HG03571 (cell line): ENCODE results near the gene PLCB1.
"Not testable (repeated sequence)": the region's sequence is repeated elsewhere in the genome, so short reads cannot be mapped to it uniquely, and the experiment has no call there.

ENCODE experiments used
- ATAC-seq: cut with Tn5 transposase; IDR thresholded peaks from one replicate; pipeline ENCODE4 v1.9.1; 2021; ENCODE audit not compliant: unreplicated experiment

PLCB1 gene

GRCh38 chr20:8432435-8433148 lies 300.5 kb downstream of the PLCB1 start:
- ATAC-seq, result no peak

DNA sequence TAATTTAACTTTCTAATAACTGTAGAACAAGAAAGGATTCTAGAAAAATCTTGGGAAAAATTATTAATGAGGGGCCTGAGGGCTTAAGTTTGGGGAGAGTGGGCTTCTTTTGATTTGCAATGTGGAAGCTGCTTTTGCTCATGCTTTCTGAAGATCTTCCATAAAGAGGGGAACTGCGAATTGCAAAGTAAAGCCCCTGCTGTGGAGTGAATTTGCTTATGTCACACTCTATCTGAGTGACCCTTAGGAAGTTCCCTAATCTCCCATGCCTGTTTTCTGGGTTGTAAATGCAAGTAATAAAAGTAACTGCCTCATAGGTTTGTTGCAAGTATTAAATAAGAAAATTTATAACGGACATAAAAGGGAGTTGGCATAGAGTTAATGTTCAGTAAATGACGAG lies 301.2 kb downstream of the PLCB1 start:
- no peak for ATAC-seq

DNA sequence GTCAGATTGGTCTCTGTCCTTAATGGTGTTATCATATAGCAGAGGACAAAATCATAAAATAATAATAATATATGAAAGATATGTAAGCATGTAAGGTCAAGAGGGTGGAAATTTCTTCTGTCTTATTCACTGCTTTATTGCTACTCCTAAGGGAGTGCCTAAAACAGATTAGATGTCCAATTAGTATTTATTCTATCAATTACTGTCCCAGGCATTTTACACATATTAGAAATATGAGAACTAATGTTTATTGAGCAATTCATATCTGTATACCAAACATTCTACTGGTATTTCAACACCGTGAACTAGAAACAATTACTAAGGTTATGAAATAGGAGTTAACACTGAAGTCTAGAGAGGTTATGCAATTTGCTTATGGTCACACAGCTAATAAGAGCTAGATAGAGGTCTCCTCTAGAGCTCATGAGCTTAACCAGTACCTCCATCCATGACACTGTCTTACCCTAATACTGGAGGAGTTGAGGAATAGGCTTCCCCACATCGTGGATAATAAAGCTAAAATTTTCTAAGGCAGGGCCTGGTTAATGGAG lies 302.3 kb downstream of the PLCB1 start:
- ATAC-seq, result no peak

- no peak for ATAC-seq
Observed at GRCh38 chr20:8435285-8436035, 303.4 kb downstream of the PLCB1 start.

DNA sequence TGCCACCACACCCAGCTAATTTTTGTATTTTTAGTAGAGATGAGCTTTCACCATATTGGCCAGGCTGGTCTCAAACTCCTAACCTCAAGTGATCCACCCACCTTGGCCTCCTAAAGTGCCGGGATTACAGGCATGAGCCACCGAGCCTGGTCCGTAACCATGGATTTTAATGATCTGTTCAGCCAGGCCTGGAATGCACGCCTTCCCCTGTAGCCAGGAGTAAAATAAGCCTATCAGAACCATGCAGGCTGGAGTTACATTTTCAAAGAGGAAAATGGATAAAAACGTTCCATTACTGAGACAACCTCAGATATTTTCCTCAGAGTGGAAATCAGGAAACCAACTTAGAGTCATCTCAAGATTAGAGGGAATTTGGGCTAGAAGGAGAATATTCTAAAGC lies 304.9 kb downstream of the PLCB1 start:
- ATAC-seq, result not testable (repeated sequence)

- ATAC-seq, result no peak
Observed at GRCh38 chr20:8438748-8439147, 306.7 kb downstream of the PLCB1 start.

- ATAC-seq, result no peak
Observed at GRCh38 chr20:8443464-8444072, 311.5 kb downstream of the PLCB1 start.

DNA sequence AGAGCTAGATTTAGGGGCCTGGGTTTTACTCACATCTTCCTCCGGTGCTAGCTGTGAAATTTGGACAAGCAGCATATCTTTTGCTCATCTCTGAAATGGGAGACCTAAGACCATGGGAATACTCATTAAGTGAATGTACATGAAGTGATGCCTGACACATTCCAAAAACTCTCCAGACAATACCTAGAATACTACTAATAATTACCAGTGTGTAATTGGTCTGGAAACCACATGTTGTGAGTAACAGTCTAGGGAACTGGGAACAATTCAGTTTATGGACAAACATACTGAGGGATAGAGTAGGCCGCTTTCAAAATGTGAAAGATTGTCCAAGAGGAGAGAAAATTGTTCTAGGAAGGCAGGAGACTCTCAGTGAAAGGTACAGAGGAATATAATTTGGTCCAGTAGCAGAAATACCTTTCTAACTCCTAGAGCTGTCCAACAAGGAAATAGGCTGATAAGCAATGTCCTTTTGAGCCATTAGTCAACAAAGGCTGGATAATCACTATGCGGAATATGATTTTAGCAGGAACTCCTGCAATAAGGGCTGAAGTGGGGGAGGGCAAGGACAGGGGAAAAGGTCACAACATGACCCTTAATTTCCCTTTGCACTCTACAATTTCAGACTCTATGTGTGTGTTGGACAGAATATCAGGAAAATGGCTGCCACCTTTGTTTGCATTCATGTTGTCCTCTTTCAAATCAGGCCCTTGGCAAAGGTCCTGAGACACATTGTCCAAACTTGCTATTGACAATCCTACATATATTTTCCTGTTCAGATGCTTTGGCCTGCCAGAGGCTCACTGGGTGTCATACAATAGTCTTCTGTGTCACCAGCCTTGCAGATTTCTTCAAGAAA lies 315.4 kb downstream of the PLCB1 start:
- no peak for ATAC-seq

DNA sequence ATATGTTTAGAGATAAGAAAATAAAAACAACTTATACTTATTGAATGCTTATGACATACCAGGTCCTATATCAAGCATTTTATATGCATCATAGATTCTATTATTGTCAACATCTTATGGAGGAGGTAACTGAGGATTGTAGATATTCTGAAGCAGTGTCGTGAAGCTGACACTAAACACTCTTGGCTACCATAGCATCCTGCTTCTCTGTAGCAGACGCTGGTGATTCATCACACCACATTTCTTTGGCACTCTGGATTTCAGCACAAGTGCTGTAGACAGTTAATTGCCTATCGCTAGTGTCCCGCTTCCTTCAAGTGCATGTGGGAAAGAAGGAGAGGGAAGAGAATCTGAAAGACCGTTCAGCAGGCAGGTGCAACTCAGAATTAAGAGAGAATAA lies 317.1 kb downstream of the PLCB1 start:
- no peak for ATAC-seq

DNA sequence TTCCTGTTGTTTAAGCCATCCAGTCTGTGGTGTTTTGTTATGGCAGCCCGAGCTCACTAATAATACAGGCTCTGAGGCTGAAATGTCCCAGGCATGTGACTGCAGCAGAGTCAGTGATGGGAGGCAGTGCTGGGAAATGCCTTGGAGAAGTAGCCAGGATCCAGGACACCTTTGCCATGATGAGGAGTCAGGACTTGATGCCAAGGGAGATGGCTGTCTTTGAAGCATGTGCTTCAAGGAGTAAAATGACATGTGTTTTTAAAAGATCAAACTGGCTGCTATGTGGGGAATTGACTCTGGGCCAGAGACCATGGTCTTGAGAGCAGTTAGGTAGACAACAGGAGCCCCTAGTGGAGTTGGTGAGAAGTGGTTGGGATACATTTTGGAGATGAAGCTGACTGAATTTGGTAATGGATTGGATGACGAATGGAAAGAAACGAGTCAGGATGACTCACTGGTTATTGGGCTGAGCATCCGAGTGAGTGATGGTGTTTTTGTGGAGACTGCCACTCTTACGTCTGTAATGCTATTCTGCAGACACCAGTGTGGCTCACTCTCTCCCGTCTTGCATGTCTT lies 322.2 kb downstream of the PLCB1 start:
- no peak for ATAC-seq

DNA sequence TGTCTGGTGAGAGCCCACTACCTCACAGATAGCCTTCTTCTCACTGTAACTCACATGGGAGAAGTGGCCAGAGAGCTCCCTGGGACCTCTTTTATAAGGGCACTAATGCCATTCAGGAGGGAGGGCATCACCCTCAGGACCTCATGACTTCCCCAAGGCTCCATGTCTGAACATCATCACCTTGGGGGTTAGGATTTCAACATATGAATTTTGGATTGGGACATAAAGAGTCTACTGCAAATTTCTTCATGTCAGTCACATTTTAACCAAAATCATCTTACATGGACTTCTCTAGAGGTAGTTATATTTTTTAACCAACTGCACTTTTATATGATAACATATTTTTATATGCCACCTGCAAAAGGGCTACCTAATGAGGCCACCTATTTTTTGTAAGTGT lies 324.7 kb downstream of the PLCB1 start:
- ATAC-seq, result no peak

- no peak for ATAC-seq
Observed at GRCh38 chr20:8457978-8458377, 325.9 kb downstream of the PLCB1 start.

DNA sequence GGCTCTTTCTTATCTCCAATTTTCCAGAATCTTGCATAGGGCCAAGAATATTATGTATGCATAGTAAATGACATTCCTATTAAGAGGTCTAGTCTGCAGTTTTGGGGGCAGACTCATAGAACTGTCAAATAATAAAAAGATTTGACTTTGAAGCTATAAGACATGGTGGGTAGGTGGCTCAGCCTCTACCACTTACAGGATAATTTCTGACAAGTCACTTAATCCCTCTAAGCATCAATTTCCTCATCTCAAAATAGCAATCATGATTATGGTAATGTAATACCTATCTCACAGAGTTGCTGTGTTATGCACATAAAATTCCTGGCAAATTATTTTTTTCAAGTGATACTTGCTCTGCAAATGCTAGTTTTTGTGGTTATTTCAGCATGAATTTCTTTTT lies 329.1 kb downstream of the PLCB1 start:
- no peak for ATAC-seq

DNA sequence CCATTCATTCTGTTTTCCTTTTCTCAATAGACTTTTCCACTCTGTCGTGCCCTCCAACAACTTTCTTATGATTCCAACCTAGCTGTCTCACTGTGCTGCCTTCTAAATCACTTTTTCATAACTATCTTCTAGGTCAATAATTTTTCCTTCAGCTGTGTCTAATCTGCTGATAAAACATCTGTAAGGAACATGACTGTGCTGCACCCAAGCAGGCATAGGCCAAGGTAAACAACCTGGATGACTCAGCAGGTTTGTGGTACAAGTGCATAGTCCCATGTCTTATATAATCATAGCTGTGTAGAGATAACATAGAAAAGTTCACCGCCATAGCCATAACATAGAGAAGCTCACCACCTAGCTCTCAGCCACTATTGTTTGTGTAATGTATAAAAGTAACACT lies 332.3 kb downstream of the PLCB1 start:
- ATAC-seq, result no peak

GRCh38 chr20:8466781-8467180 lies 334.7 kb downstream of the PLCB1 start:
- not testable (repeated sequence) for ATAC-seq

DNA sequence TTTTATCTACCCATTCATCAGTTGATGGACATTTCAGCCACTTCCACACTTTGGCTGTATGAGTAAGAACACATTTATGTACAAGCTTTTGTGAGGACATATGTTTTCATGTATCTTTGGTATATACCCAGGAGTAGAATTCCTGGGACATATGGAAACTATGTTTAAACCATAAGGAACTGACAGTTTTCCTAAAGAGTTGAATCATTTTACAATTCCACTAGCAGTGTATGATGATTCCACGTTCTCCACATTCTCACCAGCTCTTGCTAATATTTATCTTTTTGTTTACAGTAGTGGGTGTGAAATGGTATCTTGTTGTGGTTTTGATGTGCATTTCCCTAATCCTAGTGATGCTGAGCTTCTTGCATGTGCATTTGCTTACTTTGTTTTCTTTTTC lies 338.1 kb downstream of the PLCB1 start:
- ATAC-seq, result no peak

GRCh38 chr20:8471465-8471864 lies 339.4 kb downstream of the PLCB1 start:
- no peak for ATAC-seq

DNA sequence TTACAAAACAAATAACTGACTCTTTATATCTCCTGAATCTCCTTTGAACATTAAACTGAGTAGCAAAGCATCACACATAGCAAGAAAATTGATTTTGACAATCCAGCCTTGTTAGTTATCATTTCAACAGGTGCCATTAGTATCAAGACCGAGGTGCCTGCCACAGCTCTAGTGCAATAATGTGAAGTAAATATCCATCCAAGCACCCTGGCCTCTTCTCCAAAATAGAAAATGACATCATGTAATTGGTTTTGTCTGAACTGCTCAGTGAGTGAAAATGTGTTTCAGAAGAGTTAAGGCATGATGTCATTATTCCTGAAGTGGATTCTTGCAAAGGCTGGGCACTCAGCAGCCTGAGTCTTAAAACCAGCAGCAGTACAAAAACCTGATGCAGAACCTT lies 341.4 kb downstream of the PLCB1 start:
- no peak for ATAC-seq

DNA sequence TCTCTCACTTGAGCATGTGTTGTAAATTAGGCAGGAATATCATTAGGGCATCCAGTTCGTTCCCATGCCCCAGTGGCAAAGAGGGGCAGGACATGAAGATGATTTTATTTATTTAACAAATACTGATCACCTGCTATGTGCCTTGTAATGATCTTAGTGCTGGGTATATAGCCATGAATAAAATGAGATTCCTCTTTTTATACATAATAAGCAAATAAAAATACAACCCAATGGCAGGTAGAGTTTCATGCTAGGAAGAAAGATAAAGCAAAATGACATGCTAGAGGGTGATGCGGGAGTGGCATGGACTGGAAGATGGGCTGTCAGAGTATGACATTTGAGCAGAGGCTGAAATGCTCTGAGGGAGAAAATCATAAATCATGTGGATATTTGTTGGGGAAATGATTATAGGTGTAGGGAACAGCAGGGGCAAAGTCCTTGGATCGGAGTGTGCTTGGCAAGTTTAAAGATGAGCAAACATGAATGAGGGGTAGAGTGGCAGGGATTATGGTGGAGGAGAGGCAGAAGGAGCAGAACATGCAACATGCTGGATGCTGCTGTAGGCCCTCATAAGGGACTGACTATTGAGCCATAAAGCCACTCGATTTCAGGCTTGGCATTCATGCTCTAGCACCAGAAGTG lies 342.1 kb downstream of the PLCB1 start:
- ATAC-seq, result no peak

DNA sequence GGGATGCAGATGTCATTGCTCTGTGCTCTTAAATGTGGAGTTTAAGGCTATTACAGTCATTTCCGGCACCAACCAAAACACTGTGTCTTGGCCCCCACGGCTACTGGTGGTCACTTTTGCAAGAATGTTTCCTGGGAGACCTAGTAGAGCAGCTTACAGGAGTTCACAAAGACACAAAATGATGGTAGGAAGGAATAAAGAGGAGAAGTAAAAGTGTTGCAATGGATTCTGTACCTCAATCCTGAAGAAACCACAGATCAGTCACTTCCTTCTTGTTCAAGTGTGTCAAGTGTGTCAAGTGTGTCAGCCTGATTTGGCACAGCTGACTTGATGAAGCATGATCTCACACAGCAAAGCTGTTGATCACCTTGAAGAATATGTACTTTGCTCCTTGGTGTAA lies 344.0 kb downstream of the PLCB1 start:
- no peak for ATAC-seq
